SH-SY5Y (cell line): ENCODE measurements around the gene FGFRL1.

Experiments used
- GATA2 ChIP-seq: IDR thresholded peaks from 2 replicates; pipeline ENCODE4 v1.6.1; 2011; ENCODE audit warnings: mild to moderate bottlenecking, low read depth, low read length
- GATA3 ChIP-seq: IDR thresholded peaks from 2 replicates; pipeline ENCODE4 v1.6.1; 2011; ENCODE audit warnings: low read depth, mild to moderate bottlenecking, low read length, moderate library complexity

DNA sequence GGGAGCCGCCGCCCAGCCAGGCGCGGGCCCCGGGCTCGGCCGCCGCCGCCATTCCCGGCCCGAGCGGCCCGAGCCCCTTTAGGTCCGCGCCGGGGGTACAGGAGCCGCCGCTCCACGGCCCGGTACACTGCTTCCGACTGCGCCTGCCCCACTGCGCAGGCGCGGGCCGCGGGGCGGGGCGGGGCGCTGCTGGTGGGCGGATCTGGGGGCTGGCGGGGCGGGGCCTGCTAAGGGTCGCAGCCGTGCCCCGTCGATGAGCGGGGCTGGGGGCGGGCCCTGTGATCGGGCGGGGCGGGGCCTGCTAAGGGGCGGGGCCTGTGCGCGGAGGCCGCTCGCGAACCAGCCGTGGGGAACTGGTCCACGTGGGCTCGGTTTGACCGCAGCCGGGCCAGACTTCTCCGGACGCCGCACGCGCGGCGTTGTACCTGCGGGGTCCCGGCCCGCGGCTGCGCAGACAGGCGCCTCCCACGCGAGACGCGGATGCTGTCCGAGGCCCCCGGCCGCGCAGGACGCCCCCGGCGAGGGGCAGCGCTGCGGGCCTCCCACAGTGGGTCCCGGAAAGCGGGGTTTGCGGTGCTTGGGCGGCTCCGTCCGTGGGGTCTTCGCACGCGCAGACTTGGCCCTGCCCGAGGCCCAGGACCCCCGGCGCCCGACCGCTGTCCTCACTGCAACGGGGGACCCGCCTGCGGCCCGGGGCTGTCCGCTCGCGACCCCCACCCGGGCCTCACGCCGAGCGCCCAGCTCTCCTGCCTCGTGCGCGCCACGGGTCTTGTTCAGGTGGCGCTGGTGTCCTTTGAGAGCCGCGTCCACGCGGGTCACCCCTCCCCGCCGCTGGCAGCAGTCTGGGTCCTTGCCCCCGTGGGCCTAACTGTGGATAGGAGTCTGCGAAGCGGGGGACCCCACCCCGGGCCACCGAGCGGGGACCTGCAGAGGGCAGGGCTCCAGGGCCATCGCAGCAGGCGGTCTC is 37.7 kb upstream of the FGFRL1 start, which contains the start of gene DGKQ:
- TF ChIP-seq GATA2 (no peak), GATA3 (no peak)
